Liver (tissue), 9 donors: ENCODE results near the gene PDK2. TPM values are rescaled to one million over a fixed set of nuclear protein-coding genes. Genes with fewer than 3 reads are reported as not detected.

Source experiments
- DNase-seq: peaks from one replicate; pipeline ENCODE4 v3.0.0-alpha.2; 2017; ENCODE audit warnings: low spot score
- H3K27ac ChIP-seq, 2 donors: one replicate each; pipeline ENCODE4 v1.7.0; 2013; ENCODE audit warnings: inconsistent platforms in 2 of 2, low read length in 2 of 2, control low read depth in 1 of 2, low read depth in 1 of 2, mild to moderate bottlenecking in 1 of 2
- H3K27me3 ChIP-seq, 4 donors: one replicate each; pipeline versions ENCODE4 v1.6.1 to v1.7.0; 2013; ENCODE audit warnings: low read length in 3 of 4, inconsistent platforms in 1 of 4, mild to moderate bottlenecking in 1 of 4, moderate library complexity in 1 of 4; ENCODE audit not compliant: control insufficient read depth in 4 of 4, insufficient read depth in 4 of 4
- H3K36me3 ChIP-seq, 4 donors: one replicate each; pipeline versions ENCODE4 v1.6.1 to v1.7.0; 2013; ENCODE audit warnings: low read length in 3 of 4, mild to moderate bottlenecking in 3 of 4, low read depth in 1 of 4, moderate library complexity in 1 of 4; ENCODE audit not compliant: control insufficient read depth in 4 of 4, insufficient read depth in 3 of 4
- H3K4me1 ChIP-seq, 4 donors: one replicate each; pipeline versions ENCODE4 v1.6.1 to v1.7.0; 2013; ENCODE audit warnings: low read length in 3 of 4, mild to moderate bottlenecking in 3 of 4, moderate library complexity in 1 of 4; ENCODE audit not compliant: control insufficient read depth in 4 of 4, insufficient read depth in 4 of 4
- H3K4me3 ChIP-seq, 3 donors: one replicate each; pipeline versions ENCODE4 v1.6.1 to v1.7.0; 2013; ENCODE audit warnings: low read length in 3 of 3, control low read depth in 1 of 3, low read depth in 1 of 3, mild to moderate bottlenecking in 1 of 3
- H3K9ac ChIP-seq, 2 donors: one replicate each; pipeline ENCODE4 v1.7.0; 2013; ENCODE audit warnings: low read length in 2 of 2, mild to moderate bottlenecking in 2 of 2, moderate library complexity in 2 of 2, control low read depth in 1 of 2, low read depth in 1 of 2
- H3K9me3 ChIP-seq, 4 donors: one replicate each; pipeline versions ENCODE4 v1.6.1 to v1.7.0; 2013; ENCODE audit warnings: low read length in 3 of 4; ENCODE audit not compliant: control insufficient read depth in 4 of 4
- HNF4A ChIP-seq, 2 donors: conservative IDR thresholded peaks; 2 replicates each; pipeline ENCODE4 v1.6.1; 2016; ENCODE audit warnings: antibody characterized with exemption in 2 of 2, mild to moderate bottlenecking in 2 of 2
- HNF4G ChIP-seq: IDR thresholded peaks from 2 replicates; pipeline ENCODE4 v1.6.1; 2016; ENCODE audit warnings: antibody characterized with exemption
- RAD21 ChIP-seq, 2 donors: IDR thresholded peaks; 2 replicates each; pipeline ENCODE4 v1.6.1; 2016; ENCODE audit warnings: antibody characterized with exemption in 2 of 2, mild to moderate bottlenecking in 2 of 2
- REST ChIP-seq: IDR thresholded peaks from 2 replicates; pipeline ENCODE4 v1.6.1; 2016; ENCODE audit warnings: antibody characterized with exemption, mild to moderate bottlenecking
- SP1 ChIP-seq: IDR thresholded peaks from 2 replicates; pipeline ENCODE4 v1.6.1; 2018; ENCODE audit warnings: antibody characterized with exemption, mild to moderate bottlenecking
- ZBTB33 ChIP-seq: IDR thresholded peaks from 2 replicates; pipeline ENCODE4 v1.6.1; 2016; ENCODE audit warnings: antibody characterized with exemption
- WGBS: extraction: QIAGEN DNeasy Blood & Tissue Kit; methylation state at CpG from one replicate; pipeline ENCODE4 v1.1.7; 2013; 5-methylcytosine and 5-hydroxymethylcytosine counted together
- polyA plus RNA-seq, 2 donors: library from polyadenylated mRNA; stranded (reverse) in 1 of 2; unstranded in 1 of 2; fragments of 200-250 nt in 1 of 2; fragments of >200 nt in 1 of 2; fragmentation: Nextera tagmentation in 1 of 2; extraction: Ambion mirVana in 1 of 2; gene quantifications; one replicate each; pipeline versions ENCODE4 v1.2.1 to v1.2.3, GENCODE V29; 2013 to 2015
- total RNA-seq, 2 donors: library from RNA; depleted of rRNA; stranded (reverse); fragments of >200 nt; gene quantifications; one replicate each; pipeline ENCODE4 v1.2.3, GENCODE V29; 2014
- TF ChIP-seq, protein P1 (sequence below): fragments of 150-350 bp; IDR thresholded peaks from 2 replicates; pipeline ENCODE4 v1.5.1; 2017; ENCODE audit warnings: improper control_type of control experiment, low read depth, low read length; ENCODE audit not compliant: missing input control
- donor health status: healthy.
- donor health status: healthy.
- donor health status: healthy.
- donor health status: healthy.
- donor health status: healthy.

Gene PDK2
- total and polyA plus RNA-seq, 4 donors = 8.6 to 36.6 (median 28.5) TPM

DNA sequence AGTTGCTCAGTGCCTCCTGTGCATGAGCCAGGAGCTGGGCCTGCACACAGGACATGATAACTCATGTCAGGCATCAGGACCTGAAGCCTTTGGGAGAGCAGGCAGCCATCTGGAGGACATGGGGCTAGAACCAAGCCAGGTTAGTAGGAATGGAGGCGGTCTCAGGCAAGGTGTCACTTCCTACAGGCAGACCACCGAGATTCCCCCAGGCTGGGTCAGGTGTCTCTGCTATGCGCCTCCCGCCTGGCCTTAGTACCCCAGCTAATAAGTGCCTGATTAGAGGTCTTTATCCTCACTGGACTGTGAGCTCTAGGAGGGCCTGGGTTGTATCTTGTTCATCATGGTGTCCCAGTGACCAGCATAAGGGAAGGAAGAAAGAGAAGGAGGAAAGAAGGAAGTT is 19.2 kb downstream of the PDK2 start:
- Histone ChIP-seq H3K27me3 (no peaks in the 10 kb centered on the region), H3K4me1 (peaks cover 6 to 24% (median 15%) of the 10 kb centered on the region in 4 donors), H3K27ac (no peak overlapping the region), H3K4me3 (no peak overlapping the region), H3K9me3 (no peaks in the 10 kb centered on the region), H3K36me3 (peaks cover 3 to 8% (median 4%) of the 10 kb centered on the region in 4 donors), H3K9ac (no peak overlapping the region)
- 80% methylated on average over 4 of the region's 4 CpGs for WGBS
- no peak for TF ChIP-seq ZBTB33
- no peak for TF ChIP-seq HNF4G
- TF ChIP-seq HNF4A (conservative IDR thresholded peaks at IDR 0.05) = no peak
- DNase-seq = no peak

- TF ChIP-seq SP1 (no peak), RAD21 (IDR thresholded peaks at IDR 0.05) (peak in 1 of 2 donors; percentile 74)
- TF ChIP-seq, protein P1, sequence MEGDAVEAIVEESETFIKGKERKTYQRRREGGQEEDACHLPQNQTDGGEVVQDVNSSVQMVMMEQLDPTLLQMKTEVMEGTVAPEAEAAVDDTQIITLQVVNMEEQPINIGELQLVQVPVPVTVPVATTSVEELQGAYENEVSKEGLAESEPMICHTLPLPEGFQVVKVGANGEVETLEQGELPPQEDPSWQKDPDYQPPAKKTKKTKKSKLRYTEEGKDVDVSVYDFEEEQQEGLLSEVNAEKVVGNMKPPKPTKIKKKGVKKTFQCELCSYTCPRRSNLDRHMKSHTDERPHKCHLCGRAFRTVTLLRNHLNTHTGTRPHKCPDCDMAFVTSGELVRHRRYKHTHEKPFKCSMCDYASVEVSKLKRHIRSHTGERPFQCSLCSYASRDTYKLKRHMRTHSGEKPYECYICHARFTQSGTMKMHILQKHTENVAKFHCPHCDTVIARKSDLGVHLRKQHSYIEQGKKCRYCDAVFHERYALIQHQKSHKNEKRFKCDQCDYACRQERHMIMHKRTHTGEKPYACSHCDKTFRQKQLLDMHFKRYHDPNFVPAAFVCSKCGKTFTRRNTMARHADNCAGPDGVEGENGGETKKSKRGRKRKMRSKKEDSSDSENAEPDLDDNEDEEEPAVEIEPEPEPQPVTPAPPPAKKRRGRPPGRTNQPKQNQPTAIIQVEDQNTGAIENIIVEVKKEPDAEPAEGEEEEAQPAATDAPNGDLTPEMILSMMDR = peak; percentile 32
- no peaks in the 10 kb centered on the region for H3K27me3 ChIP-seq
Observed at GRCh38 chr17:50114849-50115357, 19.8 kb downstream of the PDK2 start.

GRCh38 chr17:50115756-50116155 is 20.6 kb downstream of the PDK2 start:
- TF ChIP-seq HNF4G = no peak
- no peak for TF ChIP-seq REST
- WGBS = 65% methylated on average over 17 of the region's 17 CpGs
- H3K9me3 ChIP-seq = no peaks in the 10 kb centered on the region
- no peak for DNase-seq
- no peaks in the 10 kb centered on the region for H3K27me3 ChIP-seq
- H3K4me3 ChIP-seq = no peak overlapping the region
- H3K4me1 ChIP-seq = peaks cover 6 to 24% (median 15%) of the 10 kb centered on the region in 4 donors
- H3K27ac ChIP-seq = no peak overlapping the region
- no peak overlapping the region for H3K9ac ChIP-seq
- H3K36me3 ChIP-seq = no peaks in the 10 kb centered on the region

More at GRCh38 chr17:50114849-50115357, 19.8 kb downstream of the PDK2 start:
- H3K9me3 ChIP-seq = no peaks in the 10 kb centered on the region
- H3K27ac ChIP-seq = no peak overlapping the region
- 25% methylated on average over 6 of the region's 6 CpGs for WGBS
- DNase-seq = no peak
- H3K9ac ChIP-seq = no peak overlapping the region
- H3K36me3 ChIP-seq = peaks cover 0 to 5% (median 2%) of the 10 kb centered on the region in 4 donors
- H3K4me1 ChIP-seq = peaks cover 6 to 24% (median 15%) of the 10 kb centered on the region in 4 donors
- H3K4me3 ChIP-seq = no peak overlapping the region
